ENCODE measurements around the gene ZDHHC11B.
"Not testable (repeated sequence)": the region's sequence is repeated elsewhere in the genome, so short reads cannot be mapped to it uniquely, and the experiment has no call there.

Gene ZDHHC11B

GRCh38 chr5:784428-785177, at the start of gene ZDHHC11B:
TSS of gene ZDHHC11B (minus strand) at chr5:784729. CDS start at chr5:766919, 17,810 bp downstream.
- peak; percentile 11 for DNase-seq

GRCh38 chr5:834013-834412, 49.5 kb upstream of the ZDHHC11B start:
- not testable (repeated sequence) for DNase-seq

- not testable (repeated sequence) for DNase-seq
Measured at GRCh38 chr5:828194-828593, 43.7 kb upstream of the ZDHHC11B start.

- not testable (repeated sequence) for DNase-seq
Measured at GRCh38 chr5:825544-825943, 41.0 kb upstream of the ZDHHC11B start.

GRCh38 chr5:821504-821903, 37.0 kb upstream of the ZDHHC11B start:
- DNase-seq, result no peak

GRCh38 chr5:820245-820644, 35.7 kb upstream of the ZDHHC11B start:
- no peak for DNase-seq

- DNase-seq, result no peak
Measured at GRCh38 chr5:819078-819477, 34.5 kb upstream of the ZDHHC11B start.

- DNase-seq, result no peak
Measured at GRCh38 chr5:816176-816575, 31.6 kb upstream of the ZDHHC11B start.

- no peak for DNase-seq
Measured at GRCh38 chr5:815449-815848, 30.9 kb upstream of the ZDHHC11B start.

- not testable (repeated sequence) for DNase-seq
Measured at GRCh38 chr5:813575-813974, 29.0 kb upstream of the ZDHHC11B start.

GRCh38 chr5:811384-811783, 26.9 kb upstream of the ZDHHC11B start:
- not testable (repeated sequence) for DNase-seq

GRCh38 chr5:807719-808514, 23.4 kb upstream of the ZDHHC11B start:
- DNase-seq, result not testable (repeated sequence)

GRCh38 chr5:801472-801871, 16.9 kb upstream of the ZDHHC11B start:
- no peak for DNase-seq

- not testable (repeated sequence) for DNase-seq
Measured at GRCh38 chr5:801055-801454, 16.5 kb upstream of the ZDHHC11B start.

GRCh38 chr5:798505-799138, 14.1 kb upstream of the ZDHHC11B start:
- not testable (repeated sequence) for DNase-seq

GRCh38 chr5:797986-798385, 13.5 kb upstream of the ZDHHC11B start:
- not testable (repeated sequence) for DNase-seq

- not testable (repeated sequence) for DNase-seq
Measured at GRCh38 chr5:795873-796272, 11.3 kb upstream of the ZDHHC11B start.

- DNase-seq, result not testable (repeated sequence)
Measured at GRCh38 chr5:794948-795347, 10.4 kb upstream of the ZDHHC11B start.

- not testable (repeated sequence) for DNase-seq
Measured at GRCh38 chr5:788703-789102, 4.2 kb upstream of the ZDHHC11B start.

- not testable (repeated sequence) for DNase-seq
Measured at GRCh38 chr5:787857-788233, 3.3 kb upstream of the ZDHHC11B start.

- not testable (repeated sequence) for DNase-seq
Measured at GRCh38 chr5:787224-787856, 2.8 kb upstream of the ZDHHC11B start.

GRCh38 chr5:785181-785705, 714 bp upstream of the ZDHHC11B start:
- DNase-seq, result not testable (repeated sequence)

All from HCEC 1CT (cell line).